GM08714 (cell line): ENCODE measurements around the gene ALX1.

Source experiments
- H3K4me3 ChIP-seq: fragments of 200-500 bp; sonication (Bioruptor generic); 2 replicates; pipeline ENCODE4 v1.5.1; 2014; ENCODE audit warnings: mild to moderate bottlenecking, low read length, inconsistent platforms
- ZNF274 ChIP-seq: IDR thresholded peaks from 2 replicates; pipeline ENCODE4 v1.6.1; 2012; ENCODE audit warnings: mild to moderate bottlenecking, low read depth, low read length

ALX1 gene

GRCh38 chr12:85280165-85280983 is at the start of gene ALX1:
TSS of gene ALX1 (plus strand) at chr12:85280220. CDS start at chr12:85280262, 42 bp downstream.
- peak within 1 kb of the TSS; percentile 52 for H3K4me3 ChIP-seq
- no peak for TF ChIP-seq ZNF274

GRCh38 chr12:85237327-85237726 is 42.7 kb upstream of the ALX1 start:
- no peak overlapping the region for H3K4me3 ChIP-seq
- TF ChIP-seq ZNF274: no peak

GRCh38 chr12:85244561-85244960 is 35.5 kb upstream of the ALX1 start:
- H3K4me3 ChIP-seq: no peak overlapping the region
- no peak for TF ChIP-seq ZNF274

- no peak for TF ChIP-seq ZNF274
- no peak overlapping the region for H3K4me3 ChIP-seq
These were observed 26.2 kb upstream of the ALX1 start for GRCh38 chr12:85253853-85254252.

- H3K4me3 ChIP-seq: no peak overlapping the region
- no peak for TF ChIP-seq ZNF274
These were observed 22.3 kb upstream of the ALX1 start for GRCh38 chr12:85257671-85258070.

GRCh38 chr12:85260447-85260846 is 19.6 kb upstream of the ALX1 start:
- no peak overlapping the region for H3K4me3 ChIP-seq
- TF ChIP-seq ZNF274: no peak

- no peak overlapping the region for H3K4me3 ChIP-seq
- TF ChIP-seq ZNF274: no peak
These were observed 19.1 kb upstream of the ALX1 start for GRCh38 chr12:85260896-85261295.

GRCh38 chr12:85266356-85266755 is 13.7 kb upstream of the ALX1 start:
- TF ChIP-seq ZNF274: no peak
- no peak overlapping the region for H3K4me3 ChIP-seq

GRCh38 chr12:85273381-85274314 is 6.4 kb upstream of the ALX1 start:
- TF ChIP-seq ZNF274: no peak
- H3K4me3 ChIP-seq: no peak overlapping the region

GRCh38 chr12:85274315-85274651 is 5.7 kb upstream of the ALX1 start:
- TF ChIP-seq ZNF274: no peak
- H3K4me3 ChIP-seq: no peak overlapping the region

- no peak for TF ChIP-seq ZNF274
- no peak overlapping the region for H3K4me3 ChIP-seq
These were observed 4.6 kb upstream of the ALX1 start for GRCh38 chr12:85275374-85275773.

GRCh38 chr12:85277191-85277590 is 2.8 kb upstream of the ALX1 start:
- TF ChIP-seq ZNF274: no peak
- no peak overlapping the region for H3K4me3 ChIP-seq

GRCh38 chr12:85277900-85278597 is 2.0 kb upstream of the ALX1 start:
- no peak for TF ChIP-seq ZNF274
- no peak overlapping the region for H3K4me3 ChIP-seq
